RWPE1 (cell line): Measurements from ENCODE around the gene CBX5.
"Not testable (repeated sequence)": the region's sequence is repeated elsewhere in the genome, so short reads cannot be mapped to it uniquely, and the experiment has no call there.

Experiments used
- CTCF ChIA-PET: fragments of 350-600 bp; sonication (Branson Sonifier 250); formaldehyde crosslinking; extraction: SDS; loops from one replicate; lab custom pipeline; 2021; lab: Yijun Ruan, JAX
- POLR2A ChIA-PET: fragments of 400-600 bp; formaldehyde crosslinking; extraction: SDS; loops from one replicate; lab custom pipeline; 2020; ENCODE audit warnings: antibody characterized with exemption; ENCODE audit not compliant: low non-redundant PET; lab: Yijun Ruan, JAX
- DNase-seq: peaks from one replicate; pipeline ENCODE4 v3.0.0; 2012; ENCODE audit warnings: low spot score
- H3K27ac ChIP-seq: fragments of 450-650 bp; 2 replicates; pipeline ENCODE4 v1.5.1; 2017
- CTCF ChIP-seq: fragments of 450-650 bp; conservative IDR thresholded peaks from 2 replicates; pipeline ENCODE4 v1.5.1; 2017; ENCODE audit warnings: low read depth, mild to moderate bottlenecking

The CBX5 gene

GRCh38 chr12:54279632-54280467 is at the start of gene CBX5:
TSS of gene CBX5 (minus strand) at chr12:54280122. CDS start at chr12:54257650, 22,472 bp downstream.
- no peak for TF ChIP-seq CTCF
- CTCF ChIA-PET: no interaction called here
- peak; percentile 100 for DNase-seq
- POLR2A ChIA-PET: interaction anchor here (0.6 to 1.8 kb wide), 7 partner anchors 10 to 223 kb away, joined by 3 to 6 read pairs (median 3); partner anchors contain the start of gene COPZ1
- H3K27ac ChIP-seq: peak within 1 kb of the TSS; percentile 97

GRCh38 chr12:54328595-54329337 is 48.8 kb upstream of the CBX5 start:
- H3K27ac ChIP-seq: peak overlapping the region; percentile 70
- no peak for DNase-seq
- TF ChIP-seq CTCF: no peak
- ChIA-PET CTCF (interaction anchor here (0.5 to 0.7 kb wide), 5 partner anchors 7 to 42 kb away, joined by 3 to 8 read pairs (median 3); no protein-coding TSS in a partner anchor), POLR2A (no interaction called here)

GRCh38 chr12:54325442-54326109 is 45.7 kb upstream of the CBX5 start:
- ChIA-PET POLR2A (interaction anchor here (0.5 to 1.3 kb wide), 4 partner anchors 34 to 66 kb away, joined by 3 to 7 read pairs (median 3); partner anchors contain the start of gene HNRNPA1), CTCF (interaction anchor here (0.5 to 1.5 kb wide), 9 partner anchors 19 to 106 kb away, joined by 3 to 7 read pairs (median 3); no protein-coding TSS in a partner anchor)
- not testable (repeated sequence) for DNase-seq
- H3K27ac ChIP-seq: peak overlapping the region; percentile 74

GRCh38 chr12:54324617-54325441 is 44.9 kb upstream of the CBX5 start, which contains the start of gene COPZ1:
TSS of gene COPZ1 (plus strand) at chr12:54325131. CDS start at chr12:54325164, 33 bp downstream.
- ChIA-PET CTCF (interaction anchor here (0.5 to 1.5 kb wide), 11 partner anchors 10 to 105 kb away, joined by 3 to 7 read pairs (median 3); no protein-coding TSS in a partner anchor), POLR2A (interaction anchor here (0.5 to 1.3 kb wide), 3 partner anchors 34 to 66 kb away, joined by 3 to 7 read pairs (median 3); partner anchors contain the start of gene HNRNPA1)
- TF ChIP-seq CTCF: peak; percentile 85
- DNase-seq: peak; percentile 98
- peak within 1 kb of the TSS; percentile 74 for H3K27ac ChIP-seq

DNA sequence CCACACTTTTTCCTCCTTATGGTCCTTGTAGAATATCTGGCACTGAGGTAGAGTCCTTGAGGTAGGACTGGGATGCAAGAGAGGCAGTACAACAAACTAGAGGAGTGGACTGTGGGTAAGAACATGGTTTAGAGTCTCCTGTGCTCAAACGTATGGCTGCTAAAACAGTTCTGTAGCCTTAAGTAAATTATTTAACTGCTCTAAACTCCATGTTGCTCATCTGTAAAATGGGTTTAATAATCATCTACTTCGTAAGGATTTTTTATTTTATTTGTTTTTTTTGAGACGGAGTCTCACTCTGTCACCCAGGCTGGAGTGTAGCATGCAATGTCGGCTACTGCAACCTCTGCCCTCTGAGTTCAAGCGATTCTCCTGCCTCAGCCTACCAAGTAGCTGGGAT is 41.4 kb upstream of the CBX5 start:
- ChIA-PET CTCF (no interaction called here), POLR2A (no interaction called here)
- no peak for DNase-seq
- no peak for TF ChIP-seq CTCF
- H3K27ac ChIP-seq: no peak overlapping the region

GRCh38 chr12:54312309-54312708 is 32.4 kb upstream of the CBX5 start:
- H3K27ac ChIP-seq, DNase-seq: not testable (repeated sequence)
- POLR2A ChIA-PET: interaction anchor here (0.6 kb wide), 1 partner anchor 1501 kb away, joined by 12 read pairs; no protein-coding TSS in a partner anchor
- CTCF ChIA-PET: interaction anchor here (0.6 kb wide), 2 partner anchors 11 to 124 kb away, joined by 3 to 4 read pairs; no protein-coding TSS in a partner anchor
